A549 treated with Mapracorat at 1 μM for 4 hours (cell line): Measurements from ENCODE around the gene OR4K2. TPM values are rescaled to one million over a fixed set of nuclear protein-coding genes. Genes with fewer than 3 reads are reported as not detected.

Source experiments
- total RNA-seq: library from RNA; stranded (reverse); fragments of 200-300 nt; extraction: Qiagen RNA extraction; gene quantifications from 5 replicates; pipeline ENCODE4 v1.2.3, GENCODE V29; 2022

The OR4K2 gene, protein sequence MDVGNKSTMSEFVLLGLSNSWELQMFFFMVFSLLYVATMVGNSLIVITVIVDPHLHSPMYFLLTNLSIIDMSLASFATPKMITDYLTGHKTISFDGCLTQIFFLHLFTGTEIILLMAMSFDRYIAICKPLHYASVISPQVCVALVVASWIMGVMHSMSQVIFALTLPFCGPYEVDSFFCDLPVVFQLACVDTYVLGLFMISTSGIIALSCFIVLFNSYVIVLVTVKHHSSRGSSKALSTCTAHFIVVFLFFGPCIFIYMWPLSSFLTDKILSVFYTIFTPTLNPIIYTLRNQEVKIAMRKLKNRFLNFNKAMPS
- not detected in 5 replicates for total RNA-seq

DNA sequence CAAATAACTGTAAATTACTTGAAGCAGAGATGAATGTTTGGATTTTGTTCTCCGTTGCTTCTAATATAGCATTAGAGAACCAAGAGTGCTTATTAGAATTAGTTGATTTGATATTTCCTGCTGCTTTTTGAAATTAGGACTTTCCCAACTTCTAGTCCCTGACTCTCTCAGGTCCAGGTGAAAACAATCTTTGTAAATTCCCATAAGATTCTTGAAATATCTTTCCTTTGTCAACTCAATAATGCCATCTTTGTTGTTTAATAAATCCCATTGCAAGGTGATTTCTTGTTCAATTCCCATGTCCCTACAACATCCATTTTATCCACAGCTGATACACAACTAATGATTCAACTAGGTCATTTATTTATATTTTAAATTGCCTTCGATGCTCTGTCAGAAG lies at the start of gene OR4K2:
OR4K2 (plus strand) TSS at position 301 of the 400 bp plus-strand sequence. CDS start 1,126 bp downstream, outside the sequence.

DNA sequence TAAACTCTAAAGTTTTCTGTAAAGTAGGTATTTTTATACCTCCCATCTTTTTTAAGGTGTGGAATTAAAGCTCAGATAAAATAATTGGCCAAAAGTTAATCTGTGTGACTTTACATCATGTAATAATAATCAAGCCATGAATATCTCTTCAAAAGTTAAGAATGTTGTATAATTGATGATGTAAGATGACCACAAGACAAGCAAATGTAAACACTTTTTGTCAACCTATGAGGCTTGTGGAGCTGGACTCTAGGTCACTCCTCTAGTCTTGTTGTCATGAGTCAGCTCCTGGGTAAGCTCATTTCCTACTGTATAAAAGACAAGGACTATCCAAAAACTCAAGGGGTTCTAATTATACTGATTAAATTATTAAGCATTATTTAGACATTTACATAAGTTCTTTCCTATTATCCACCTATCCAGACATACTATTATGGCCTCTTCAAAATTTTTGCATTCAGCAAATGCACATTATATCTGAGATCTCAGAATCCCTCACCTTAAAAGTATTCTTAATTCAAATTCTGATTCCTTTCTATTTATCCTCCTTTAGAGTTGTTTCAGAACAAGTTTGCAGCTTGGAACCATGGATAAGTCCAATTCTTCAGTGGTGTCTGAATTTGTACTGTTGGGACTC lies 45.2 kb downstream of the OR4K2 start, which contains the start of gene OR4K5:
OR4K5 (plus strand) TSS at position 587 of the 637 bp plus-strand sequence; CDS start at position 587, 0 bp downstream.

DNA sequence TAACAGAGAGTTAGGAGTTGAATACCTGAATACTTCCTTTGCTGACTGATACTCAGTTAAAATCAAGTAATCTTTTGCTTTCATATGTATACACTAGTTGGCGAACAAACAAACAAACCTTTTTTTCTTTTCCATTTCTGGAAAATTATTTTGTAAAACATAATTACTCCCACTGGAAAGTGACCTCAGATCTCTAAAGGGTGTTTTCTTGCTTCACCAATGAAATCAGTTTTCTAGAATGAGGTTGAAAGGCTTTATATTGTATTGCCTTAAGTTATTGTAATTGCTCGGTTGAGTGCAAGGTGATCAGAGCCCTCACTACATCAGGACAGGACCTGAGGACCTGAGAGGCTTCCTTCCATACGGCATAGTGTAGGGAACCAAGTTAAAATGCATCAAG lies 55.7 kb downstream of the OR4K2 start, which contains the start of gene OR4K1:
OR4K1 (plus strand) TSS at position 301 of the 400 bp plus-strand sequence. CDS start 4,750 bp downstream, outside the sequence.

Other genes starting within 250 kb of the OR4K2 start
- gene OR11H2, start 161.3 kb upstream of the OR4K2 start, total RNA-seq = not detected in 5 replicates
- gene OR4Q3, start 131.6 kb upstream of the OR4K2 start, total RNA-seq = not detected in 5 replicates
- gene OR4M1, start 101.6 kb upstream of the OR4K2 start, total RNA-seq = not detected in 5 replicates
- not detected in 5 replicates for gene OR4N2, start 71.4 kb upstream of the OR4K2 start, total RNA-seq
- not detected in 5 replicates for gene OR4K5, start 45.5 kb downstream of the OR4K2 start, total RNA-seq
- gene OR4K1, start 55.8 kb downstream of the OR4K2 start, total RNA-seq = not detected in 5 replicates
- gene OR4K15, start 100.4 kb downstream of the OR4K2 start, total RNA-seq = not detected in 5 replicates
- gene OR4Q2, start 127.0 kb downstream of the OR4K2 start, total RNA-seq = not detected in 5 replicates
- gene OR4K14, start 144.2 kb downstream of the OR4K2 start, total RNA-seq = not detected in 5 replicates
- not detected in 5 replicates for gene OR4K13, start 160.9 kb downstream of the OR4K2 start, total RNA-seq
- gene OR4L1, start 184.9 kb downstream of the OR4K2 start, total RNA-seq = not detected in 5 replicates
- gene OR4K17, start 235.6 kb downstream of the OR4K2 start, total RNA-seq = not detected in 5 replicates